Spleen (tissue), 11 donors: ENCODE measurements around the gene FBXW7. TPM values are rescaled to one million over a fixed set of nuclear protein-coding genes. Genes with fewer than 3 reads are reported as not detected.

Source experiments
- DNase-seq: peaks from one replicate; pipeline ENCODE4 v3.0.0-alpha.2; 2020
- H3K27ac ChIP-seq, 8 donors: fragments of 200-600 bp; sonication (generic) in 7 of 8; 1 replicate in 4 of 8; 2 replicates in 4 of 8; pipeline versions ENCODE4 v1.5.0 to v1.8.0; 2016 to 2021; ENCODE audit warnings: inconsistent platforms in 4 of 8, mild to moderate bottlenecking in 4 of 8, moderate library complexity in 1 of 8
- H3K27me3 ChIP-seq, 7 donors: fragments of 200-600 bp; sonication (generic) in 6 of 7; replicated peaks in 1 of 7; 1 replicate in 4 of 7; 2 replicates in 3 of 7; pipeline versions ENCODE4 v1.5.0 to v1.8.0; 2016 to 2021; ENCODE audit warnings: inconsistent platforms in 3 of 7, mild to moderate bottlenecking in 1 of 7
- H3K36me3 ChIP-seq, 6 donors: fragments of 200-600 bp; sonication (generic) in 5 of 6; 1 replicate in 4 of 6; 2 replicates in 2 of 6; pipeline versions ENCODE4 v1.5.0 to v1.8.0; 2016 to 2021; ENCODE audit warnings: inconsistent platforms in 2 of 6
- H3K4me1 ChIP-seq, 6 donors: fragments of 200-600 bp; sonication (generic) in 5 of 6; 1 replicate in 3 of 6; 2 replicates in 3 of 6; pipeline versions ENCODE4 v1.5.0 to v1.8.0; 2016 to 2021; ENCODE audit warnings: inconsistent platforms in 3 of 6
- H3K4me3 ChIP-seq, 8 donors: fragments of 200-600 bp; sonication (generic) in 7 of 8; 1 replicate in 4 of 8; 2 replicates in 4 of 8; pipeline versions ENCODE4 v1.5.0 to v1.8.0; 2016 to 2021; ENCODE audit warnings: inconsistent platforms in 4 of 8, mild to moderate bottlenecking in 4 of 8, moderate library complexity in 2 of 8
- H3K9me3 ChIP-seq, 8 donors: fragments of 200-600 bp; sonication (generic) in 7 of 8; 1 replicate in 4 of 8; 2 replicates in 4 of 8; pipeline versions ENCODE4 v1.5.0 to v1.8.0; 2016 to 2021; ENCODE audit warnings: inconsistent platforms in 4 of 8
- POLR2A ChIP-seq, 3 donors: fragments of 450-650 bp; IDR thresholded peaks; one replicate each; pipeline ENCODE4 v1.5.1; 2017; ENCODE audit warnings: antibody characterized with exemption in 3 of 3, mild to moderate bottlenecking in 1 of 3
- POLR2AphosphoS5 ChIP-seq, 3 donors: sonication (generic); formaldehyde crosslinking; IDR thresholded peaks; one replicate each; pipeline ENCODE4 v1.5.1; 2017; ENCODE audit warnings: antibody characterized with exemption in 3 of 3
- WGBS, 5 donors: extraction: QIAGEN DNeasy Blood & Tissue Kit in 3 of 5; methylation state at CpG; one replicate each; pipeline versions ENCODE4 v1.1.5 to v1.1.7; 2013 to 2018; 5-methylcytosine and 5-hydroxymethylcytosine counted together
- intact Hi-C: fragments of 100-400 bp; cut with DNase I; formaldehyde crosslinking; loops from one replicate; pipeline ENCODE4 v1.15.0; 2023; ENCODE audit warnings: low total_unique reads
- polyA plus RNA-seq, 3 donors: library from polyadenylated mRNA; stranded (reverse); fragments of 200-250 nt; gene quantifications; one replicate each; pipeline ENCODE4 v1.2.1, GENCODE V29; 2013
- total RNA-seq, 7 donors: library from RNA; depleted of rRNA in 3 of 7; stranded (reverse); fragments of >200 nt in 3 of 7; fragmentation: NEBNext Ultra II Directional in 4 of 7; extraction: Animal tissue kit (Norgen Biotek cat#: 25700) in 4 of 7; gene quantifications; one replicate each; pipeline versions ENCODE4 v1.1.0 to v1.2.1, GENCODE V29; 2016 to 2021
- TF ChIP-seq, protein P1 (sequence below), 11 experiments: fragments of 200-600 bp in 7 of 11; fragments of 450-650 bp in 4 of 11; sonication (generic) in 4 of 11; IDR thresholded peaks in 8 of 11; conservative IDR thresholded peaks in 3 of 11; 1 replicate in 7 of 11; 2 replicates in 4 of 11; pipeline versions ENCODE4 v1.4.0 to v1.8.0; 2016 to 2021; ENCODE audit warnings: antibody characterized with exemption in 11 of 11, inconsistent platforms in 4 of 11, mild to moderate bottlenecking in 1 of 11
- donor health status: healthy with polysubstance abuse.
- donor health status: DM: no; HTN: no; CAD: no; lungs with moderate emphysema.
- donor health status: DM: no; HTN: no; CAD: no.
- donor health status: Bipolar disorder and iron deficiency.
- donor health status: healthy.
- donor health status: DM: no; HTN: no; CAD: no.
- donor health status: DM: yes; HTN: yes; CAD: no.

The FBXW7 gene
- total and polyA plus RNA-seq, 10 donors = 11.5 to 140 (median 79.9) TPM

DNA sequence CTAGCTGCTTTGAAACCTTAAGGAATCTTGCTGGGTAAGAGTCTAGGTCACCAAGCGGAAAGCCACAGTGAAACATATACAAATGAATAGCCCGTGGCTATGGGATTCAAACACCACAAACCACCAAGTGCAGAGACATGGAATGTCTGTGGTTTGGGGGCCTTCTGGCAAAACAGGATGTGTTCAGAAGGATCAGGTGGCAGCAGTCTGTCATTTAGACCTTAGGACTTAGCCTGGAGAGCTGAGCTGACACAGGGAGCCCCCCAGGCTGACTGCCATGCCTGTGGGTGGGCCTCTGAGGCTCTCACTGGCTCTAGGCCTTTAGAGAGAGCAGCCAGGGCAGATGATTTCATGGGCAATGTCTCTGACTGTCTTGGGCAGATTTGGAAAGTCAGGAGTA, 225.6 kb downstream of the FBXW7 start:
- Histone ChIP-seq H3K4me1 (no peaks in the 10 kb centered on the region), H3K27me3 (no peaks in the 10 kb centered on the region), H3K27ac (no peak overlapping the region), H3K4me3 (no peak overlapping the region), H3K9me3 (no peaks in the 10 kb centered on the region), H3K36me3 (no peaks in the 10 kb centered on the region)
- no peak for DNase-seq
- 54 to 73% (median 69%) methylated on average over 2 of the region's 2 CpGs for WGBS, 5 donors
- TF ChIP-seq POLR2AphosphoS5 (IDR thresholded peaks at IDR 0.05) (no peak), POLR2A (IDR thresholded peaks at IDR 0.05) (no peak)
- TF ChIP-seq, protein P1, sequence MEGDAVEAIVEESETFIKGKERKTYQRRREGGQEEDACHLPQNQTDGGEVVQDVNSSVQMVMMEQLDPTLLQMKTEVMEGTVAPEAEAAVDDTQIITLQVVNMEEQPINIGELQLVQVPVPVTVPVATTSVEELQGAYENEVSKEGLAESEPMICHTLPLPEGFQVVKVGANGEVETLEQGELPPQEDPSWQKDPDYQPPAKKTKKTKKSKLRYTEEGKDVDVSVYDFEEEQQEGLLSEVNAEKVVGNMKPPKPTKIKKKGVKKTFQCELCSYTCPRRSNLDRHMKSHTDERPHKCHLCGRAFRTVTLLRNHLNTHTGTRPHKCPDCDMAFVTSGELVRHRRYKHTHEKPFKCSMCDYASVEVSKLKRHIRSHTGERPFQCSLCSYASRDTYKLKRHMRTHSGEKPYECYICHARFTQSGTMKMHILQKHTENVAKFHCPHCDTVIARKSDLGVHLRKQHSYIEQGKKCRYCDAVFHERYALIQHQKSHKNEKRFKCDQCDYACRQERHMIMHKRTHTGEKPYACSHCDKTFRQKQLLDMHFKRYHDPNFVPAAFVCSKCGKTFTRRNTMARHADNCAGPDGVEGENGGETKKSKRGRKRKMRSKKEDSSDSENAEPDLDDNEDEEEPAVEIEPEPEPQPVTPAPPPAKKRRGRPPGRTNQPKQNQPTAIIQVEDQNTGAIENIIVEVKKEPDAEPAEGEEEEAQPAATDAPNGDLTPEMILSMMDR (IDR thresholded peaks at IDR 0.05 in 8 of 11, conservative IDR thresholded peaks at IDR 0.05 in 3 of 11) = no peak
- intact Hi-C loops = no loop called here

DNA sequence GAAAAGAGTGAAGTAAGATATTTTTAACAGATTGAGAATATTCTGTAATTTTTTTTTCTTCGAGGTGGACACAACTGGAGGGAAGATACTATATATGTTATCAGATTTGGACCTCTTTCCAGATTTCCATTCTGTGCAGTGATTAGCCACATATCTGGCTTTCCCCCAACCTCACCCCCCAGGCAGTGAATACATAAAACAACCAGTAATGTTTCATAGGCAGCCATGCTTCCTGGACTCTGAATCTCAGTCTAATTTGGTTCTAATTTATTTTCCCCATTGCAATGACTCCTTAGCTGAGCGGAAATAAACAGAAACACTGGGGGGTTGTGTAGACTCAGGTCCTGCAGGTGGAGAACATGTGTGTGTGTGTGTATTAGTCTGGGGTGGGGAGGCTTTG, 226.5 kb downstream of the FBXW7 start:
- Histone ChIP-seq H3K36me3 (no peaks in the 10 kb centered on the region), H3K4me3 (no peak overlapping the region), H3K27me3 (no peaks in the 10 kb centered on the region), H3K9me3 (no peaks in the 10 kb centered on the region), H3K27ac (no peak overlapping the region), H3K4me1 (no peaks in the 10 kb centered on the region)
- no peak for DNase-seq
- TF ChIP-seq POLR2AphosphoS5 (IDR thresholded peaks at IDR 0.05) (no peak), POLR2A (IDR thresholded peaks at IDR 0.05) (no peak)
- TF ChIP-seq, protein P1 (IDR thresholded peaks at IDR 0.05 in 8 of 11, conservative IDR thresholded peaks at IDR 0.05 in 3 of 11) = no peak
- intact Hi-C loops = no loop called here
- 87 to 99% (median 92%) methylated on average over 2 of the region's 2 CpGs for WGBS, 5 donors

DNA sequence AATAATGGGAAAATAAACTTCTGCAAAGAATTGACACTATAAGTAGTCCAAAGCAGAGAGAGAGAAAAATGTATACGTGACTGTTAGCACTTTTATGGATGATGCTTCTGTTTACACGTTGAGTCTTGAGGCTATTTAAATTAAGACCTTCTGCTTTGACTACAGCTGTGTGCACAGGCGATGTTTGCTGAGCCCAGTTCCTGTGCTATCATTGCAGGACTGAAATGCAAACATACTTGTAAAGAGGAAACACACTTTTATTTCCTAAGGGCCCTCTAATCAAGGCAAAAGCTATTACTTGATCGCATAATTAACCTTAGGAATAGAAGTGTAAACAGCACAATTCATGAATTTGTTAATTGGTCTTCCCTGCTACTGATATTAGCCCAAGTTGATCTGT, 226.9 kb downstream of the FBXW7 start:
- TF ChIP-seq POLR2A (IDR thresholded peaks at IDR 0.05) (no peak), POLR2AphosphoS5 (IDR thresholded peaks at IDR 0.05) (no peak)
- TF ChIP-seq, protein P1 (IDR thresholded peaks at IDR 0.05 in 8 of 11, conservative IDR thresholded peaks at IDR 0.05 in 3 of 11) = no peak

DNA sequence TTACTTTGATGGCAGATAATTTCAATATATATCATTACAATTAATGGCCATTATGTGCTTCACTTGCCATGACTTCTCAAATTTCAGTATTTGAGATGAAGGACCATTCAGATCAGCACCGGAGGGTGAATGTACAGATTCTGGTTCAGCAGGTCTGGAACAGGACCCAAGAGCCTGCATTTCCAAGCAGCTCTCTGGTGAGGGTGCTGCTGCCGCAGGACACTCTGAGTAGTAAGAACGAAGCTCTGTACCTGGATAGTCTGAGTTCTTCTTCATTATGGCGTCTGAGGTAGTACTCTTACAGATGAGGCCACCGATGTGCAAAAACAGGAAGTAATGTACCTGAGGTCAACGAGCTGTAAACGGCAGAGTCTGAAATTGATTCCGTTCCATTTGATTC, 228.2 kb downstream of the FBXW7 start:
- TF ChIP-seq POLR2AphosphoS5 (IDR thresholded peaks at IDR 0.05) (no peak), POLR2A (IDR thresholded peaks at IDR 0.05) (no peak)
- TF ChIP-seq, protein P1 (IDR thresholded peaks at IDR 0.05 in 8 of 11, conservative IDR thresholded peaks at IDR 0.05 in 3 of 11) = no peak
- 75 to 84% (median 80%) methylated on average over 8 of the region's 8 CpGs for WGBS, 5 donors
- intact Hi-C loops = no loop called here

More for the DNA sequence above, 226.9 kb downstream of the FBXW7 start:
- intact Hi-C loops = no loop called here
- 61 to 76% (median 72%) methylated on average over 4 of the region's 4 CpGs for WGBS, 5 donors
- Histone ChIP-seq H3K9me3 (no peaks in the 10 kb centered on the region), H3K4me1 (no peaks in the 10 kb centered on the region), H3K36me3 (no peaks in the 10 kb centered on the region), H3K27me3 (no peaks in the 10 kb centered on the region), H3K4me3 (no peak overlapping the region), H3K27ac (no peak overlapping the region)
- DNase-seq = no peak

More for the DNA sequence above, 228.2 kb downstream of the FBXW7 start:
- Histone ChIP-seq H3K4me3 (no peak overlapping the region), H3K27me3 (no peaks in the 10 kb centered on the region), H3K36me3 (no peaks in the 10 kb centered on the region), H3K4me1 (no peaks in the 10 kb centered on the region), H3K9me3 (no peaks in the 10 kb centered on the region), H3K27ac (no peak overlapping the region)
- DNase-seq = no peak
